ENCODE measurements around the gene TMEM63C.

DNA sequence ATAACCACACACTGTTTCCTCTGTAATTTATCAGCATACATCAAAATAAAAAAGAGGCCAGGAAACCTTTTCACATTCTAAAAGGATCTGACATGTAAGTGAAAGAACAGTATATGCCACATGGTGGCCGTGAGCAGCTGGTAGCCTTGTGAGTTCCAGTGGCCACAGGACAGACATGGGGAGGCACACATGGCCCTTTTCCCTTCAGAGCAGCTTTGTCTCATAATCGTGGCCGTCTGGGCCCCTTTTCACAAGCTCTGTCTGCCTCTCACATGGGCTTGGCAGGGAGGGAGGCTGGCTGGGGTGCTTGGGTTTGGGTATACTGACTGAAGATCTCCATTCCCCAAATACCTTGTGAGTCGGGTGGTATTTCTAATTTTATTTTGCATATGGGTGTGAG lies 38.5 kb upstream of the TMEM63C start:
- no peak for TF ChIP-seq POLR2A (IDR thresholded peaks at IDR 0.05; ENCODE audit: low read length)
- TF ChIP-seq GATA1 (IDR thresholded peaks at IDR 0.05; ENCODE audit: low read depth, low read length) = no peak
